IMR-90 (cell line): Measurements from ENCODE around the gene C3orf18. TPM values are rescaled to one million over a fixed set of nuclear protein-coding genes. Genes with fewer than 3 reads are reported as not detected.

Source experiments
- ELK1 ChIP-seq: fragments of 150-350 bp; IDR thresholded peaks from 2 replicates; pipeline ENCODE4 v1.6.1; 2016; ENCODE audit warnings: low read depth, mild to moderate bottlenecking, low read length, moderate library complexity, borderline replicate concordance
- RCOR1 ChIP-seq: IDR thresholded peaks from 2 replicates; pipeline ENCODE4 v1.6.1; 2012; ENCODE audit warnings: mild to moderate bottlenecking, low read length, improper control_type of control experiment; ENCODE audit not compliant: insufficient replicate concordance
- polyA plus RNA-seq, 3 experiments: library from polyadenylated mRNA; depleted of rRNA; stranded (reverse); fragments of >200 nt; gene quantifications; 2 replicates each; pipeline ENCODE4 v1.2.3, GENCODE V29; 2012; ENCODE audit warnings: low replicate concordance in 1 of 3
- total RNA-seq: library from RNA; depleted of rRNA; stranded (reverse); fragments of >200 nt; gene quantifications from 2 replicates; pipeline ENCODE4 v1.2.3, GENCODE V29; 2012

The C3orf18 gene
- total and polyA plus RNA-seq, 2 of the 4 experiments (the other 2 are of a cell fraction): 6.8 to 10.6 TPM

- TF ChIP-seq ELK1 (no peak), RCOR1 (no peak)
These were observed 6.3 kb upstream of the C3orf18 start (continued) for GRCh38 chr3:50573566-50574443.
